HepG2 (cell line): ENCODE measurements around the gene ANK3.

ENCODE experiments used
- SCMH1 ChIP-seq: sonication (generic); formaldehyde crosslinking; IDR thresholded peaks from 2 replicates; pipeline ENCODE4 v1.9.0; 2021; ENCODE audit warnings: missing genetic modification reagents, mild to moderate bottlenecking, borderline replicate concordance
- ZBTB33 ChIP-seq: sonication (generic); formaldehyde crosslinking; IDR thresholded peaks from 2 replicates; pipeline ENCODE4 v1.4.0; 2020; ENCODE audit warnings: missing genetic modification reagents
- TF ChIP-seq, protein P1 (sequence below): sonication (generic); formaldehyde crosslinking; IDR thresholded peaks from 2 replicates; pipeline ENCODE4 v1.4.0; 2020; ENCODE audit warnings: missing genetic modification reagents
- TF ChIP-seq, protein P2 (sequence below): IDR thresholded peaks from 2 replicates; pipeline ENCODE4 v1.6.1; 2016; ENCODE audit warnings: control low read depth
- TF ChIP-seq, protein P3 (sequence below): sonication (generic); formaldehyde crosslinking; IDR thresholded peaks from 2 replicates; pipeline ENCODE4 v1.5.0; 2020; ENCODE audit warnings: mild to moderate bottlenecking, missing genetic modification reagents, moderate library complexity

GRCh38 chr10:60185421-60185820 lies 204.3 kb downstream of the ANK3 start:
- no peak for TF ChIP-seq ZBTB33 (CRISPR knock-in tag)
- TF ChIP-seq, protein P1, sequence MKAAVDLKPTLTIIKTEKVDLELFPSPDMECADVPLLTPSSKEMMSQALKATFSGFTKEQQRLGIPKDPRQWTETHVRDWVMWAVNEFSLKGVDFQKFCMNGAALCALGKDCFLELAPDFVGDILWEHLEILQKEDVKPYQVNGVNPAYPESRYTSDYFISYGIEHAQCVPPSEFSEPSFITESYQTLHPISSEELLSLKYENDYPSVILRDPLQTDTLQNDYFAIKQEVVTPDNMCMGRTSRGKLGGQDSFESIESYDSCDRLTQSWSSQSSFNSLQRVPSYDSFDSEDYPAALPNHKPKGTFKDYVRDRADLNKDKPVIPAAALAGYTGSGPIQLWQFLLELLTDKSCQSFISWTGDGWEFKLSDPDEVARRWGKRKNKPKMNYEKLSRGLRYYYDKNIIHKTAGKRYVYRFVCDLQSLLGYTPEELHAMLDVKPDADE: no peak
- TF ChIP-seq SCMH1 (CRISPR knock-in tag): no peak
- TF ChIP-seq, protein P2, sequence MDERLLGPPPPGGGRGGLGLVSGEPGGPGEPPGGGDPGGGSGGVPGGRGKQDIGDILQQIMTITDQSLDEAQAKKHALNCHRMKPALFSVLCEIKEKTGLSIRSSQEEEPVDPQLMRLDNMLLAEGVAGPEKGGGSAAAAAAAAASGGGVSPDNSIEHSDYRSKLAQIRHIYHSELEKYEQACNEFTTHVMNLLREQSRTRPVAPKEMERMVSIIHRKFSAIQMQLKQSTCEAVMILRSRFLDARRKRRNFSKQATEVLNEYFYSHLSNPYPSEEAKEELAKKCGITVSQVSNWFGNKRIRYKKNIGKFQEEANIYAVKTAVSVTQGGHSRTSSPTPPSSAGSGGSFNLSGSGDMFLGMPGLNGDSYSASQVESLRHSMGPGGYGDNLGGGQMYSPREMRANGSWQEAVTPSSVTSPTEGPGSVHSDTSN (CRISPR knock-in tag): no peak
- TF ChIP-seq, protein P3, sequence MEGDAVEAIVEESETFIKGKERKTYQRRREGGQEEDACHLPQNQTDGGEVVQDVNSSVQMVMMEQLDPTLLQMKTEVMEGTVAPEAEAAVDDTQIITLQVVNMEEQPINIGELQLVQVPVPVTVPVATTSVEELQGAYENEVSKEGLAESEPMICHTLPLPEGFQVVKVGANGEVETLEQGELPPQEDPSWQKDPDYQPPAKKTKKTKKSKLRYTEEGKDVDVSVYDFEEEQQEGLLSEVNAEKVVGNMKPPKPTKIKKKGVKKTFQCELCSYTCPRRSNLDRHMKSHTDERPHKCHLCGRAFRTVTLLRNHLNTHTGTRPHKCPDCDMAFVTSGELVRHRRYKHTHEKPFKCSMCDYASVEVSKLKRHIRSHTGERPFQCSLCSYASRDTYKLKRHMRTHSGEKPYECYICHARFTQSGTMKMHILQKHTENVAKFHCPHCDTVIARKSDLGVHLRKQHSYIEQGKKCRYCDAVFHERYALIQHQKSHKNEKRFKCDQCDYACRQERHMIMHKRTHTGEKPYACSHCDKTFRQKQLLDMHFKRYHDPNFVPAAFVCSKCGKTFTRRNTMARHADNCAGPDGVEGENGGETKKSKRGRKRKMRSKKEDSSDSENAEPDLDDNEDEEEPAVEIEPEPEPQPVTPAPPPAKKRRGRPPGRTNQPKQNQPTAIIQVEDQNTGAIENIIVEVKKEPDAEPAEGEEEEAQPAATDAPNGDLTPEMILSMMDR: no peak
